ENCODE measurements around the gene MSI2. TPM values are rescaled to one million over a fixed set of nuclear protein-coding genes. Genes with fewer than 3 reads are reported as not detected.

Gene MSI2
- total RNA-seq, 2 donors from 2014 or later, result 30.1 to 41.1 TPM

DNA sequence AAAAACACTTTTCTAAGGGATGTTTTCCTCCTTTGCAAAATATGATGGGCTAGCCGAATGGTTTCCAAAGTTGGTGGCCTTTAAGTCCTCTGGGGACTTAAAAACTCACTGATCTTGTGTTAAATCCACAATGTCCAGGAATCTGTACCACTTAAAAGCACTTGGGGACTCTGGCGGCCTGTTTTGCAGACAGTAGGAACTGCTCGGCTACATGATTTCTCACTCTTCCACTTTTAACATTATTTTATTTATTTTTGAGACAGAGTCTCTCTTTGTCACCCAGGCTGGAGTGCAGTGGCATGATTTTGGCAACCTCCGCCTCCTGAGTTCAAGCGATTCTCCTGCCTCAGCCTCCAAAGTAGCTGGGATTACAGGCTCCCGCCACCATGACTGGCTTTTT lies 9.1 kb upstream of the MSI2 start:
- H3K27ac ChIP-seq, result no peak overlapping the region
- TF ChIP-seq, protein P1, sequence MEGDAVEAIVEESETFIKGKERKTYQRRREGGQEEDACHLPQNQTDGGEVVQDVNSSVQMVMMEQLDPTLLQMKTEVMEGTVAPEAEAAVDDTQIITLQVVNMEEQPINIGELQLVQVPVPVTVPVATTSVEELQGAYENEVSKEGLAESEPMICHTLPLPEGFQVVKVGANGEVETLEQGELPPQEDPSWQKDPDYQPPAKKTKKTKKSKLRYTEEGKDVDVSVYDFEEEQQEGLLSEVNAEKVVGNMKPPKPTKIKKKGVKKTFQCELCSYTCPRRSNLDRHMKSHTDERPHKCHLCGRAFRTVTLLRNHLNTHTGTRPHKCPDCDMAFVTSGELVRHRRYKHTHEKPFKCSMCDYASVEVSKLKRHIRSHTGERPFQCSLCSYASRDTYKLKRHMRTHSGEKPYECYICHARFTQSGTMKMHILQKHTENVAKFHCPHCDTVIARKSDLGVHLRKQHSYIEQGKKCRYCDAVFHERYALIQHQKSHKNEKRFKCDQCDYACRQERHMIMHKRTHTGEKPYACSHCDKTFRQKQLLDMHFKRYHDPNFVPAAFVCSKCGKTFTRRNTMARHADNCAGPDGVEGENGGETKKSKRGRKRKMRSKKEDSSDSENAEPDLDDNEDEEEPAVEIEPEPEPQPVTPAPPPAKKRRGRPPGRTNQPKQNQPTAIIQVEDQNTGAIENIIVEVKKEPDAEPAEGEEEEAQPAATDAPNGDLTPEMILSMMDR (IDR thresholded peaks at IDR 0.05), result no peak

DNA sequence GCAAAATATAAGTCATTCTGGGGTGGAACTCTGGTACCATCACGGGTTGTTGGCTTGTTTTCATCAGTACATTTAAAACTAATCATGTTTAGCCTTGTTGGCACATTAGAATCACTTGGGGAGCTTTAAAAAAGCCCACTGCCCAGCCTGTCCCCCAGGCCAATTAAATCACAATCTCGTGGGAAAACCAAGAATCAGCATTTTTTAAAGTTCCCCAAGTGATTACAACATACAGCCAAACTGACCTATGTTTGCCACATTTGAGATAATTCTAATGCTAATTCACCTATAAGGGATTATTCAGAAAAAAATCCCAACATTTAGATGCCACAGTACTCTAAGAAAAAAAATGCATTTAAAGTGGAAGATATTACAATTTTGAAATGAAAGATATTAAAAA lies 8.4 kb upstream of the MSI2 start:
- Histone ChIP-seq H3K27ac (no peak overlapping the region), H3K27me3 (no peaks in the 10 kb centered on the region), H3K4me3 (no peak overlapping the region), H3K9me3 (peaks cover 0 to 7% of the 10 kb centered on the region in 2 donors), H3K36me3 (no peaks in the 10 kb centered on the region), H3K4me1 (peaks cover 0 to 1% of the 10 kb centered on the region in 2 donors)
- TF ChIP-seq, protein P1 (IDR thresholded peaks at IDR 0.05), result no peak
- no peak for DNase-seq (ENCODE audit: low spot score)

More for the DNA sequence above, 9.1 kb upstream of the MSI2 start:
- H3K9me3 ChIP-seq, result peaks cover 0 to 7% of the 10 kb centered on the region in 2 donors
- H3K27me3 ChIP-seq, result no peaks in the 10 kb centered on the region
- peaks cover 0 to 8% of the 10 kb centered on the region in 2 donors for H3K4me1 ChIP-seq
- H3K4me3 ChIP-seq, result no peak overlapping the region
- no peak for DNase-seq (ENCODE audit: low spot score)
- no peaks in the 10 kb centered on the region for H3K36me3 ChIP-seq

DNA sequence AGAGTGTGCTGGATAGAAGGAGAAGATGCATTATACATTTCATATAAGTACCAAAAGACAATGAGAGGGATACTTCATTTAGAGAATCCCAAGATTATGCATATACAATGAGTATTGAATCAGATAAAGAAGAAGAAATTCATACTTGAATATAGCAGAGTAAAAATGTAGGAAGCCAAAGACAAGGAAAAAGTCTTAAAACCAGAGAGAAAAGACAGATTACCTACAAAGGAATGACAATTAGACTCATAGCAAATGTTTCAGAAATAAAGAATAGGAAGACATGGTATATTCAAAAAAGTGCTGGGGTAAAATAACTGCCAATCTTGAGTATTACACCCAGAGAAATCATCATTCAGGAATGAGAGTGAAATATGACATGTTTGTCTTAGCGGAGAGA lies 6.8 kb upstream of the MSI2 start:
- no peak overlapping the region for H3K4me3 ChIP-seq
- TF ChIP-seq, protein P1 (IDR thresholded peaks at IDR 0.05), result no peak

DNA sequence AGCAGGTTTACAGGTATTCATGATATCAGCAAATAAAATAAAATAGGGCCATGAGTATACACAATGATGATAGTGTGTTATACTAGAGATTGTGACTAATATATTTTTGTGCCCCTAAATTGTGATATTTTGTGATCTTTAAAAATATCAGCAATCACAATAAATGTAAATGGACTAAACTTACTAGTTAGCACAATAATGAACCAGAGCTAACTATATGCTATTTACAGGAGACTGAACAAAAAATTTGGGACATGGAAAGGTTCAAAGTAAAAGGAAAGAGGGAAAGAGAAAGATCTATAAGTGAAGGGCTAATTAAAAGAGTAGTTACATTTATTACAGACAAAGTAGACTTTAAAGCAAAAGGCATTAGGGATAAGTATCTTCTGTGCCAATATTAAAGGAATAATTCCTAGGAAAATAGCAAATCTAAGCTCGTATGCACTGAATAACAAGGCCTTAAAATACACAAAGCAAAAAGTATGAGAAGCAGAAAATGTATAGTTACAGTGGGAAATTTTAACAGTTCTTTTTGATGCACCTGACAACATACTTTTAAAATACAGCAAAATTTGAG lies 5.0 kb upstream of the MSI2 start:
- DNase-seq (ENCODE audit: low spot score), result no peak
- Histone ChIP-seq H3K9me3 (peaks cover 0 to 7% of the 10 kb centered on the region in 2 donors), H3K4me1 (peaks cover 0 to 6% of the 10 kb centered on the region in 2 donors), H3K27me3 (no peaks in the 10 kb centered on the region), H3K4me3 (no peak overlapping the region), H3K36me3 (no peaks in the 10 kb centered on the region), H3K27ac (no peak overlapping the region)
- TF ChIP-seq, protein P1 (IDR thresholded peaks at IDR 0.05), result no peak

More for the DNA sequence above, 6.8 kb upstream of the MSI2 start:
- no peak for DNase-seq (ENCODE audit: low spot score)
- H3K36me3 ChIP-seq, result no peaks in the 10 kb centered on the region
- no peaks in the 10 kb centered on the region for H3K27me3 ChIP-seq
- peaks cover 0 to 7% of the 10 kb centered on the region in 2 donors for H3K9me3 ChIP-seq
- H3K4me1 ChIP-seq, result no peaks in the 10 kb centered on the region
- H3K27ac ChIP-seq, result no peak overlapping the region

DNA sequence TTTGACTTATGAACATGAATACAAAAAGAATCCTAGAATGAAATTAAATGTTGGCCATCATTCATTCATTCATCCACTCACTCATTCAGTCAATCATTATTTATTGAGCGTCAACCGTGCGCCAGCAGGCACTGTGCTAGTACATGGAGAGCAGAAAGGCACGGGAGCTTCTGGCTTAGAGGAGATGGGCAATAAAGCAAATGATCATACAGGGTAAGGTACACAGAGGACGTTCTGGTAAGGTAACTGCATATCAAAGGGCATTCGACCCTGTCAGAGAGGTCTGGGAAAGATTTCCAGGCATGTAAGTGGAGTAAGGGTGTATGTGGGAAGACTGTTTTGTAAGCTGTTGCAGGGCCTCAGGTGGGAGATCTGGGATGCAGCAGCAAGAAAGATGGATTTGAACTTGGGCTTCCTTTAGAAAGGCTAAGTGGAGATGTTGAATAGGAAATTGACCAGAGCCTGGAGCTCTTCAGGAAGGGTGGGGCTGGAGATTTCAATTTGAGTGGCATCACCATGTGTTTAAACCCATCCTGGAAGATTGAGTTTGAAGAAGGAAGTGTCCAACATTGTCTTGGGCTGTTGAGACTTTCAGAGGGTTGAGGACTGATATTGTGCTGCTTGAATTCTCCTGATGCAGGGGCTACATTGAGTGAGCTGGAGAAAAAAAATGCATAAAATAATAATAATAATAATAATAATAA lies 2.8 kb upstream of the MSI2 start:
- no peaks in the 10 kb centered on the region for H3K36me3 ChIP-seq
- TF ChIP-seq, protein P1 (IDR thresholded peaks at IDR 0.05), result no peak
- no peak for DNase-seq (ENCODE audit: low spot score)
- H3K27ac ChIP-seq, result no peak overlapping the region
- H3K9me3 ChIP-seq, result peaks cover 0 to 7% of the 10 kb centered on the region in 2 donors
- H3K4me1 ChIP-seq, result peaks cover 0 to 15% of the 10 kb centered on the region in 2 donors
- H3K4me3 ChIP-seq, result no peak overlapping the region
- H3K27me3 ChIP-seq, result no peaks in the 10 kb centered on the region

Data from right atrium auricular region (tissue), 2 donors.